Activated CD4-positive, alpha-beta T cell treated with anti-CD3 and anti-CD28 coated beads for 4 hours (primary cell): ENCODE data around the gene EIPR1.

Experiments used
- DNase-seq, 2 donors: peaks; one replicate each; pipeline ENCODE4 v3.0.0-alpha.2; 2020

The EIPR1 gene

DNA sequence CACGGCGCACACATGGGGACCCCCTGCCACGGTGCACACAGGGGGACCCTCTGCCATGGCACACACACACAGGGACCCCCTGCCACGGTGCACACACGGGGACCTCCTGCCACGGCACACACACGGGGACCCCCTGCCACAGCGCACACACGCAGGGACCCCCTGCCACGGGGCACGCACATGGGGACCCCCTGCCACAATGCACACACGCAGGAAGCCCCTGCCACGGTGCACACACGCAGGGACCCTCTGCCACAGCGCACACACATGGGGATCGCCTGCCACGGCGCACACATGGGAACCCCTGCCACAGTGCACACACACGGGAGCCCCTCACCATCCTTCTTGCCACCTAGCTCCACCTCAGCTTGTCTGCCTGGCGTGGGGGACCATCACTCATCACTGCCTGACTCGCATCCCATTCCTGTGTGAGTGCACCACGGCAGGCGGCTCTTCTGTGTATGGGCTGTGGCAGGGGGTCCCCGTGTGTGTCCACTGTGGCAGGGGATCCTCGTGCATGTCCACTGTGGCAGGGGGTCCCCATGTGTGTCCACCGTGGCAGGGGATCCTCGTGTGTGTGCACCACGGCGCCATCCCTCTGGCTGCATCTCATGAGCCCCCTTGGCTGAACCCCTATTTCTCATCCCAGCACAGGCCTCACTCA is 206.7 kb downstream of the EIPR1 start:
- DNase-seq: no peak

DNA sequence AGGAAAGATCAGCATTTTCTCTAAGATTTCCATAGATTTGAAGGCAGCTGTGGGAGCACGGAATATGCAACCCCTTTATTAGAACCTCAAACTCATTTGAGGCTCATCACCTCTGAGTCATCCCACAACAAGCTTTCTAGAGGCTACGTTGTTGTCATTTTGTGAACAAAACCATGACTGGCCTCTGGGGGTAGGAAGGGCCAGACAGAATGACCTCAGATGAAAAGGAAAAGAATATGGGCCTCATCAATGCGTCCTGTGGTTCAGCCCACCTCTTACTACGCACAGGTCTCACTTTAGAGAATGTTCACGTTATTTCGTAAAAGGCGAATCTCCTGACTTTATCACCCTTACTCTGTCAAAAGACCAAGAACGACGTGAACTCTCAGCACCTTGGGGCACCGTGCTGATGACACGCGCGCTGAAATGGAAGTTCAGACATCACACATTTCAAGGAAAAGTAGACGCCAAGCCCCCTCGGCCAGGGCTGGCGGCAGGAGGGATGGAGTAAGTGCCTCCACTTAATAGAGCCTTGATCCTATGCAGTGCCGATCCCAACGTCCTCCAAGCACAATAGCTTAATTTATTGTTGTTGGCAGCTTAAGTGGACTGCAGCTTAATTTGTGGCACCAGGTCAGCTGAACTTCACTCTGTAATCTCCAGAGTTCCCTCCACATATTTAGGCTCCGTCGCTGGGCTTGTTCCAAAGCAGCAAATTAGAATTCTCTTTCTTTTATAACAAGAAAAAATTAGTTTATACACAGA is 208.3 kb downstream of the EIPR1 start:
- no peak for DNase-seq

DNA sequence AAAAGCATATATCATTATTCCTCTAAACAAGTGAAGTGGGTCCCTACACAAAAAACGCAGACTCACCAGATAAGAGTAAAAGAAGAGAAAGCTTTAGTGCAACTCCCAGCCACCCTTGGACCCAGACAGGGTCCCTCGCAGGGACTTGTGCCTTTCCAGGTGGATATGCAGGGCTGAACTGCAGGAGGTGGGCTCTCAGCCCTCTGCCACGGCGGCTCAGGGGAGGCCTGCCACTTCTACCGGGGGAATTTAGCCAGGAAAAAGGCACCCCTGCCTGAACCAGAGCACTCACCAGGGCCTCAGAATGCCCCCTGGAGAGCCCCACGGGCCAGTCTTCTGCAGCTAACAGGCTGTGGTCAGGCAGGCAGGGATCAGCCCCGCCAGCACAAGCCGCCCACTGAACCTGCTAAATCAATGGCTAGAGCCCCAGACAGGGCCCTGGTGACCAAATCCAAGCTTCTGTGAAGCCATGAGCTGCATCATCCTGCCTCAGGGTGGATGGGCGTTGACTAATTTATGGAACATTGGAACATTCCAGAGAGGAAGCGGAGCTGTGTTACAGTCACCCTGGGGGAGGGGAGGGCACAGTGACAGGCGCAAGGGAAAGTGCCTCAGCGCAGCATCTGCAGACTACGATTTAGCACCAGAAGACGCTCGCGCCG is 209.3 kb downstream of the EIPR1 start:
- DNase-seq: no peak

DNA sequence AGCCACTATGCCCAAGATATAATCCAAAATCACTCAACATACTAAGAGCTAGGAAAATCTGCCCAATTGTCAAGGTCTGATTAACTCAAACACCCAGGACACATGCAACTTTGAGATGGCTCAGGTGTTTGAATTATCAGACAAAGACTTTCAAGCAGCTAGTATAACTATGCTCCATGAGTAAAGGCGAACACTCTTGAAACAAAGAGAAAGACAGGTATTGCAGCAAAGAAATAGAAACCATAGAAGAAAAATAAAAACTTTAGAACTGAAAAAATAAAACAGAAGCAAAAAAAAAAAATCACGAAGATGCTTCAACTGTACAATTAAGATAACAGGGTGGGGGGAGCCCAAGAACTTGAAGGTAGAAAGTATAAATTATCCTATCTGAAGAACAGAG is 214.2 kb downstream of the EIPR1 start:
- no peak for DNase-seq

DNA sequence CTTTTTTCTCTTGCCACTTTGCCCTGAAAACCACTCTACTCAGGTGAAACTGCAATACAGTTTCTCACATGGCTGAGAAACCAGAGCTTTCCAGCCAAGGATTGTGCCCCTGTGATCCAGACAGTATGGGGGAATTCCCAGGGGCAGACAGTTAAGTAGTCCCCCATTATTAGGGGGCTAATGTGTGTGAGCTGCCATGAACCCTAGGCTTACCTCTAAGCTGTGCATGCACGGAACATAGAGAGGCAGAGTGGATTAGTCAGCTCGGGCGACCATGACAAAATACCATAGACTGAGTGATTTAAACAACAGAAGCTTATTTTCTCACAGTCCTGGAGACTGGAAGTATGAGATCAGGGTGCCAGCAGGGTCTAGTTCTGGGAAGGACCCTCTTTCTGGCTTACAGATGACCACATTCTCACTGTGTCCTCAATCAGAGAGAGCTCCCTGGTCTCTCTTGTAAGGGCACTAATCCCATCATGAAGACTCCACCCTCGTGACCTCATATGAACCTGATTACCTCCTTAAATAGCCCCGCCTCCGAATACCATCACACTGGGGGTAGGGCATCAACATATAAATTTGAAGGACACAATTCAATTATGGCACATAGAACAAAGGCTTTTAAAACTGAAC is 215.1 kb downstream of the EIPR1 start:
- DNase-seq: no peak

DNA sequence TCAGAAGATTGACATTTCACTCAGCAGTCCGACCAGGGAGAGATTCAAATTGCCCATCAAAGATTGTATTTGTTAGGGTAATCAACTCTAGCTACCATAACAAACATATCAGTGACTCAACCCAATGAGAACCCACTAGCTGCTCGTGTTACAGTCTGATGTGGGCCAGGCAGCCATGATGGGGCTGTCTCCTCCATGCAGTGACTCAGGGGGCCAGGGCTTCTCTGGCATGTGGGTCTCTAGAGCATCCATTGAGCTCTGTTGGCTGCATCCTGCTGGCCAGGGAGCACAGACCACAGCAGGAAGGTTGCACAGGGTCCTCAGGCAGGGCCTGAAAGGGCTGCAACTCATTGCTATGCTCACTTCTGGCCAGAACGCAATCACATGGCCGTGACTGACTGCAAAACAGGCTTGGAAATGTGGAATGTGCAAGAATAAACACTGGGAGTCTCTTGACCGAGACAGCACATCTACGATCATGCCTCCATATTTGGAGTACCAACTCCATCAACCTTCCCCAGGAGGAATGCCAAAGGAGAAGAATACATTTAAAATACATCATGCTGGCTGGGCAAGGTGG is 216.8 kb downstream of the EIPR1 start:
- DNase-seq: no peak

DNA sequence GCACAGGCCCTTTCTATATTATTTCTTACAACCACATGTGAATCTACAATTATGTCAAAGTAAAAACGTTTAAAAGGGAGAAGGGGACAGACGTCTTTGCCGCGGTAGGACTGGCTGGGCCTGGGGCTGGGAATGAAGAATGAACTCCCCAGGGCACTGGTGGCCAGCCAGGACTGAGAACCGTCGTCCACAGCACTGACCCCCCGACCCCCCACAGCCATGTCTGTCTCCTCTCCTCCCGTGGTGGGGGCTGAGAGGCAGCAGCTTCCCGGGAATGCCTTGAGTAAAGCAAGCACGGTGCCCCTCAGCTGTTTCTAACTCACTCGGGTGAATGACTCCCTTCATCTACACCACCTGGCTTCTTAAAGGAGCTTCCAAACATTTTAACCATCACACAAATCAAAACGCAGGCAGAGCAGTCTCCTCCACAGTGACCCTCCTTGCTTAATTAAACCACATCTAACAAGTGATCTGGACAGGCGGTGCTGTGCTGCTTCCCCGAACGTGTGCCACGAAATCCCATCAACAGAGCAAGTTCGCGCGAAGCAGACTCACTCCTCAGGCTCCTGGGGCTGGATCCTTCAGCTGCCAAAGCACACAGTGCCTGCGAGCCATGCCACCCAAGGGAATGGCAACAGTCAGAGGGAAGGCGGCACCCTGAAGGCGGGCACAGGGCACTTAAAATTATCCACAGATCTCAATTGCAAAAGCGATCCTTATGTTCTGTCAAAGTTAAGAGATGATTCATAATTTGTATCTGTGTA is 217.7 kb downstream of the EIPR1 start:
- no peak for DNase-seq

DNA sequence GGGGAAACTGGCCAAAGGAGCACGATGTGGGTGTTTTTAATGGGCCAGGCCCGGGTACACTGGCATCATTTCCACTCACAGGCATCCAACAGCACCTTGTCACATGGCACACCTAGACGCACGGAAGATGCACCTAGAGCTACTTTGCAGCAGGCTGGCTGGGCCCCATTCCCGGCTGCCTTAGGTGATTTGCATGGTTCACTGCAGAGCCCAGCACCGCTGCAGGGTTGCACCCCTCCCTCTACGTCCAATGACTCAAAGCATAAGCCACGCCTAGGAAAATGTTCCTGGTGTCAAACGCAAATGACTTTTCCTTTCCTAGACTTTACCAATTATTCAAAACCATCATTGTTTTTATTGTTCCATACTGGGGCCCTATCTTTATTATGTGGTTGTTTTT is 222.9 kb downstream of the EIPR1 start:
- no peak for DNase-seq

DNA sequence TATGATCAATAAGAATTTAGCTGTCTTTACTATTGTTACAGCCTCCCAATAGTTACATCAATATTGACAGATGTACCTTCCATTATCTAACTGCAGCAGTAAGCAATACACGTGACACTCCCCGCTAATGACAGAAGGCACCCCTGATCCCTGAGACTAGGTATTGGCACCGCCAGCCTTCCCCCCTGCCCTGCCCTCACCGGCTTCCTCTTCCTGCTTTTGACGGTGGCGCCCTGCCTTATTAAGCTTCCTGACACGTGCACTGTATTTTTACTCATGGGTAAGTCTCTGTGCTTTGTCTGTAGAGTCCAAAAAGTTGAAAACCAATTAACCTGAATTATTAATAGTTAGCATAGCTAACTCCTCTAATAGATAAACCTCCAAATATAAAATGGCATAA is 223.5 kb downstream of the EIPR1 start:
- no peak for DNase-seq

DNA sequence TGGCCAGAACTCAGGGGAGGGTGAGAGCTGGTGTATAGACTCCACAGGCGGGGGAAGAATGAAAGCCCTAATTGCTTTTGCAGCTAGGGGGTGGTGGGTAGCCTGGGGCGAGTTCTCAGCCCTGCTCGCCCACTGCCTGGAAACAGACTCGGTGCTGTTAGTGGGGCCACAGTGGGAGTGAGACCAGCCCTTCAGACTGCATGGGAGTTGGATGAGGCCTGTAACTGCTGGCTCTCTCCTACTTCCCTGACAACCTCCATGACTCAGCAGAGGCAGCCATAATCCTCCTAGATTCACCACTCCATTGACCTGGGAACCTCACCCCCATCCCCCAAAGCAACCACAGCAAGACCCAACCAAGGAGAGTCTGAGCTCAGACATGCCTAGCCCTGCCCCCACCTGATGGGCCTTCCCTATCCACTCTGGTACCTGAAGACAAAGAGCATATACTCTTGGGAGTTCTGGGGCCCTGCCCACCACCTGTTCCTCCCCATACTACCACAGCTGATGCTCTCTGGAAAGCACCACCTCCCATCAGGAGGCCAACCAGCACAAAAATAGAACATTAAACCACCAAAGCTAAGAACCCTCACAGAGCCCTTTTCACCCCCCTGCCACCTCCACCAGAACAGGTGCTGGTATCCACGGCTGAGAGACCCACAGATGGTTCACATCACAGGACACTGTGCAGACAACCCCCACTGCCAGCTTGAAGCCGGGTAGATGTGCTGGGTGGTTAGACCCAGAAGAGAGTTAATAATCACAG is 226.3 kb downstream of the EIPR1 start:
- no peak for DNase-seq

DNA sequence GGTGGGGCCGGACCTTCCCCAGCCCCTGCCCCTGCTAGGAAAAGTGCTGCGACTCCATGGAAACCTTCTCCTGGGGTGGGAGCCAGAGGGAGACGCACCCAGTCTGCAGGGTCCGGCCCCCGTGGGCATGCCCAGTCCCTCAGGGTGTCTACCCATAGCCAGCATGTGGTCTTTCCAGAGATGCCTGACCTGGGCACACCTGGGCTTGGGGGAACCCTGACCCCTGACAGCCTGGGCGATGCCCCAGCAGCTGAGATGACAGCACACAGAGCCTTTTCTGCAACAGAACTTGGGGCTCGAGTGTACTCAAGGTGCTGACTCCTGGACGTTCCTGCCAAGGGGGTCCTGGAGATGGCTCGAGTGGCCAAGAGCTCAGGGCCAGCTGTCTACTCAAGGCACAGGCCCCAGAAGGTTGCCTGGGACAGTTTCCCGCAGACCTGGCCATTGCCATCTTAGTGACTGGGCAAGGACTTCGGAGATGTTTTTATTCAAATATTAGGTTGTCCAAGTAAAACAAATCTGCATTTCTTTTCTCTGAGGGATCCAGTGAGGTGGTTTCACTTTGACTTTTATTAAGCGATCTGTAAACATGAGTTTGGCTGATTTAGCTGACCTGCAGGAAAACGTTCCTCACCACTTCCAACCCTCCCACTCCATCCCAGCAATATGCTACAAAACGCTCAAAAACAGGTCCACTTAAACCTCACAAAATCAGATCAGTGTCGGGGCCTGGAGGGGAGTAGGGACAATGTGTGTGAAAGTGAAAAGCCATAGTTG is 228.0 kb downstream of the EIPR1 start:
- DNase-seq: no peak

DNA sequence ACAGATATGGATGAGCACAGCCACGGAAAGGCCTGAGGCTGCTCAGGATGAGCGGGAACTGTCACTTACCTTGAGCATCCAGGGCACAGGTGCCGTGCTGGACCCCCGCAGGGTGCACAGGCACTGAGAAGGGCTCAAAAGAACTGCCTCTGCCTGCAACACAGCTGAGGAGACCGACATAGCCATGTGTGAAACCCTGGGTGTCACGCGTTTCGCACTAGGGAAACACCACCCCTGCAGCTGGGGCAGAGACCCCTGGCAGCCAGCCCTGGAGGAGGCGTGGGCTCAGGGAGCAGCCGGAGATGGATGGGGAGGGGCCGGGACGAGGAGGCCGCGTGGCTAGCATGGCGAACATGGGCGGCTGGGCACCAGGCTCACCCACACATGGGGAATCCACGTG is 228.9 kb downstream of the EIPR1 start:
- no peak for DNase-seq

DNA sequence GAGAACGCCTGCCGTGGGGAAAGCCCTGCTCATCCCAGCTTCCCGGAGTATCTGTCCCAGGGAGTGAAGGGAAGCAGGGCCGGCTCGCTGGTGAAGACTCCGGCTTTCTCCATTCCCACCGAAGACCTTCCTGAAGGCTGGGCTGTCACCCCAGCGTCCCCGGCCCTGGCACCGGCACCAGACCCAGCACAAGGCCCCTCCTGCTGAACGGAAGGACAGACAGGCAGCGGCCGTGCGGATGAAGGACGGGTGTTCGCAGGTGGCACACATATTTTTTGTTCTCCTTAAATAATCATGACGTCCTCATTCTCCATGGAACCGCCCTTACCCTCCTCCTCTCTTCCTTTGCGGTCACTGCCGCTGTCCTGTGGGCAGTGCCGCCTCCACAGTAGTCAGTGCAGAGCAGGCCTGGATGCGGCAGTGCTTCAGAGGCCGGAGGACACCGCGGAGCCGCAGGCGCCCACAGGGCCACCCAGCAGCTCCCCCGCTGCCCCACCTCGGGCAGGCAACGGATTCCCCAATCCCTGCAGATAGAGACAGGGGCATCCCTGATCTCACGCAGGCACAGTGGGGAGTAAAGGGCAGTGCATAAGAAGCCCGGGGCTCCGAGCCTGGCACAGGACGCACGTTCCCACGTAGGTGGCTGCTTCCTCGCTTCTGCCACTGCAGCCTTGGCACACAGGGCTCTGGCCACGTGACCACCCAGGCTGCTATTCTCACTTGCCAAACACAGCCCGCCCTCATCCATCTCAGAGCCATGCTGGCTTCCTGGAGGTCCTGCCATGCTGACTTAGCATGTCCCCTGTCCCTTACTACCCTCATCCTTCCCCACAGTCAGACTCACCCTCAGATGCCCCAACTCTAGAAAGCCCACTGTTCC is 229.7 kb downstream of the EIPR1 start:
- DNase-seq: no peak

DNA sequence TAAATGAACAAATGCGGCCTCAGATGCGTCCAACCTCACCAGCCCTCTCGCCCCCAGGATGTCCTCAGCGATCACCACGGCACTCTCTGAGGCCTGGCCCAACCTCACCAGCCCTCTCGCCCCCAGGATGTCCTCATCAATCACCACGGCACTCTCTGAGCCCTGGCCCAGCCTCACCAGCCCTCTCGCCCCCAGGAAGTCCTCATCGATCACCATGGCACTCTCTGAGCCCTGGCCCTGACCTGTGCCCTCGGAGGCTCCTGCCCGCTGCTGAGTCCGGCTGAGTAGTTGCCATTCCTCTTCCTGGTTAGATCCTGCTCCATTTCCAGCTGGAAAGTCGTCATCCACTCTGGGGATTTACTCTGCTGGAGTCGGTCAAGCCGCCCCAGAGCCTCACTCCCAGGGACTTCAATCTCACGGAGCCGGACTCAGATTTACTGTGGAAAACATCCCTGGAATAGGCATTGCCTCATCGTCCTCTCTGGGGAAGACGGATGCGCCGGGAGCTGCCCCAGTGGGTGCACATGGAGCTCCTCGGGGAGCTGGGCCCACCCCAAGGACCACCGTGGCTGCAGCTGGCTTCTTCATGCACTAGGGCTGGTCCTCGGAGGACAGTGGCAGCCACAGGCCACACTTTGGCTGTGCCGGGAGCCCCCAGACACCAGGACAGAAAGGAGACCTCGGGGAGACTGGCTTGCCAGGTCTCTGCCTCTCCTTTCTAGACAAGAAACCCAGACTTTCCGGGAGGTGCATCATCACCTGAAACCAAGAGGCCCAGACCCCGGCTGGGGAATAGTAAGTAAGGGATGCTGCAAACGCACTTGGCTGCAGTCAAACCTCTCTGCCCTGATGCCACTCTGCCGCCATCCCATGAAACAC is 230.6 kb downstream of the EIPR1 start:
- DNase-seq: no peak

DNA sequence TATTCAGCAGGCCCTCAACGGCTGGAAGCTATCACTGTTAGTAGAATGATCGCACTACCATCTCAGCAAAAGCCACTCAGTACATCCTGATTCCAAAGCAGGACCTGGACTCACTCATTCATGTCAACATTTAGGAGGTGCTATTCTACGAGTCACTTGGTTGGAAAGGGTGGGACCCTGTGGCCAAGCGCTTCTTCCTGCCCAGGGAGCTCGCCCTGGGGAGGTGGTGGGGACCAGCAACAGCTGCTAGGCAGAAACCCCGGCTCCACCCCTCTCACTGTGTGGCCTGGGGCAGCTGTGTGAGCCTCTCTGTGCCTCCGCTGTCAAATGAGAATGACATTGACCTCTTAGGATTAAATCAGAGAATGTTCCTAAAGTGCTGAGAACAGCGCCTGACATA is 231.4 kb downstream of the EIPR1 start:
- DNase-seq: no peak

DNA sequence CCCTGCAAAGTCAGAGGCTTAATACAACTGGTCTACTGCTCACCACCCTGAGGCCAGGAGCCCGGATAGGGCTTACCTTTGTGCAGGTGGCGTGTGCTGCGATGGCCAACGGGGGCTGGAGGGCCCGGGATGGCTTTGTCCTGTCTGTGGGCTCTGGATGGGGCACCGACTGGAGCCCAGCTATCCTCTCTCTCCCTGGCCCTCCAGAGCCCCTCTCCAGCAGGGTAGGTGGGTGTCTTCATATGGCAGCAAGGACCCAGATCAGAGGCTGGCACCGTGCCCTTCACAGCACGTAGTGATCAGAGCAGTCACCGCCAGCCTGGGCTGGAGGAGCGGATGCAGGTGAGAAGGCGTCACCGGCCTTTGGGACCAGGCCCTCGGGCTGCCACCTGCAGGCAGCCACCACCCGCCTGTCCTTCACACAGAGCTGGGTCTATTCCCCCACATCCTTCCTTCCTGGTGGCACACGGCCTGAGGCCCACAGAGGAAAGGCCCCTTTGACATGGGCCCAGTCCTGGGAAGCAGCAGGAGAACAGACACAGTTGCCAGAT is 232.1 kb downstream of the EIPR1 start:
- DNase-seq: no peak

DNA sequence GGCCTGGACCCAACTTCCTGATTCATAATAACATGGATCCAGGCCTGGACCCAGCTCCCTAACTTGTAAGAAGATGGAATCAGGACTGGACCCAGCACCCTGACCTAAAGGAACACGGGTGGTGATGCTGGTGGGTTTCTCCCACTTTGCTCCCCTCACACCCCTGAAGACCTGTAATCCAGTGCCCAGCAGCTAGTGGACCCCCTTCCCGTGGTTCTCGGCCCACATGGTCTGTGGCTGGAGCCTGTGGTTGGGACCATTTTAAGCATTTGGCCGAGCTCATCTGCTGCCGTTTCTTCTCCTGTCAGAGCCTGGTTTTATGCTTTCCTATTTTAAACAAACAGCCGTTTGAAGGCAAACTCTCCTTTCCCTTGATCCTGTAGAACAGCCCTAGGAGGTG is 232.8 kb downstream of the EIPR1 start:
- no peak for DNase-seq

DNA sequence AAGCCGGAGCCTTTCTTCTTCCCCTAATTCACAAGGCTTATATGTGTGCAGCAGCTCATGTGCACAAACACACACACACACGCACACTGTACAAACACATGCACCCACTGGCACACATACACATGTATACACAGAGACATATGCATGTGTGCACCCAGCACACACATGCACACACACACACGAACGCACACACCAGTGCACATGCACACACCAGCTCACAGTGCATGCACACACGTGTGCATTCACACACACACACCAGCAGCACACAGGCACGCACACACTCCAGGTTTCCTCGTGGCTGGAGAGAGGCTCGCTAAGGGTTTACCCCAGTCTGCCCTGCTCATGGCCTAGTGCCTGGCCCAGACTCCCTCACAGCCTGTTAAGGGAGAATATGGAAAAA is 234.0 kb downstream of the EIPR1 start:
- no peak for DNase-seq
